HL-60 (cell line): ENCODE measurements around the gene C16orf46.

ENCODE experiments used
- CTCF ChIP-seq: IDR thresholded peaks from one replicate; pipeline ENCODE4 v1.5.1; 2011; ENCODE audit warnings: low read length, control low read depth, inconsistent platforms; ENCODE audit not compliant: insufficient read depth
- GABPA ChIP-seq: IDR thresholded peaks from 2 replicates; pipeline ENCODE4 v1.6.1; 2012; ENCODE audit warnings: low read depth
- POLR2AphosphoS5 ChIP-seq: IDR thresholded peaks from 2 replicates; pipeline ENCODE4 v1.6.1; 2012; ENCODE audit warnings: low read depth
- REST ChIP-seq: IDR thresholded peaks from 2 replicates; pipeline ENCODE4 v1.6.1; 2012; ENCODE audit warnings: low read depth; ENCODE audit not compliant: insufficient replicate concordance

GRCh38 chr16:81036751-81037350, 40.2 kb downstream of the C16orf46 start:
- TF ChIP-seq CTCF, result no peak
- TF ChIP-seq GABPA, result no peak
- TF ChIP-seq REST, result no peak
- TF ChIP-seq POLR2AphosphoS5, result no peak
